ENCODE data around the gene UPK3BL2.
A peak's percentile ranks its signal among the peaks of the same experiment; 100 is the strongest.
"Not testable (repeated sequence)": the region's sequence is repeated elsewhere in the genome, so short reads cannot be mapped to it uniquely, and the experiment has no call there.

Gene UPK3BL2

DNA sequence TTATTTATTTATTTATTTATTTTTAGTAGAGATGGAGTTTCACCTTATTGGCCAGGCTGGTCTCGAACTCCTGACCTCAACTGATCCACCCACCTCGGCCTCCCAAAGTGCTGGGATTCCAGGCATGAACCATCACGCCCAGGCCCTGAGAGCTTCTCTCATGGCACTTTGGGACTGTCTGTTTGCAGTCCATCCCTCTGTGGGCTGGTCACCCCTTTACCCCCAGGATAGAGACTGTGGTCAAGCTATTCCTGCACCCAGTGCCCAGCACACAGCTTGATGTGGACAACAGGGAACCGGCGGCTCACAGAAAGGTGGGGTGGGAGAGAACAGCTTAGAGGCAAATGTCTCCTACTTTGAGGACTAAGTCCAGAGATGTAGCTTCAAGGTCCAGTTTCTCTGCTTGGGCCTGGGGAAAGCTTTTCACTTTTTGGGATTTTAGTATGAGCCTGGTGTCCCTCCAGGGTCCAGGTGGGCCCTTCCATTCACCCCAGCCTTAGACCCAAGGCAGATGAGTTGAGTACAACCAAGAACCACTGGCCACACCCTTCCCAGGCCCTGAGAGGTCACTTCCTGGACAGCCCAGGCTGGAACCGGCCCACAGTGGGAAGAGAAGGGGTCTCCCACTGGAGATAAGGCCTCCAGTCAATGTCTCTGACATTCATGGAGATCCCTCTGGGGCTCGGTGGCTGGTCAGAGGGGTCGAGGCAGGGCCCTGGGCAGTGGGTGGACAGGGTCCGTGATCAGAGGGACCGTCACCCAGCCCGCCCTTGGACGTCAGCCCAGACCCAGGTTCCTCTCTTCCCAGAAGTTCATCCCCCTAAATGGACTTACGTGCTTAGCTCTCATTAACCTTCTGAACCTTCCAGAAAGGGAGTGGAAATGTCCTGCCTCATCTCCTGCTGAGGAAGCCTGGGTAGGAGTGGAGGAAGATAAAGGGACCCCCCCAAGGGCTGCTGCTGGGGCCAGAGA lies 15.4 kb downstream of the UPK3BL2 start:
- not testable (repeated sequence) for DNase-seq

DNA sequence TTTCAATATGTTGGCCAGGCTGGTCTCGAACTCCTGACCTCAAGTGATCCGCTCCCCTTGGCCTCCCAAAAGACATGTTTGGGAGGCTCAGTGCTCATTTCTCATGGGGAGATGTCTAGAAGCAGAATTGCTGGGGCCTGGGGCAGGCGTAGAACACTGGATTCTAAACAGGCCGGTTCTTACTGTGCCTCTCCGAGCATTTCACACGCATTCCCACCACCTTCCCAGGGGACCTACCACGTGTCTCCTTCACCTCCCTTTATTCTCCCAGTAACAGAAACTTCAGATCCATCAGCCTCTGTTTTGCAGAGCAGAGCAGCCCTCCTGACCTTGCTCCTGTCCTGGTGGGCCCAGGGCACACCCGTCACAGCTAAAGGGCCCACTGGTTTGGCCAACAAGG lies 16.3 kb downstream of the UPK3BL2 start:
- not testable (repeated sequence) for DNase-seq

- DNase-seq = not testable (repeated sequence)
These were observed 18.7 kb downstream of the UPK3BL2 start for GRCh38 chr7:102524803-102525202.

DNA sequence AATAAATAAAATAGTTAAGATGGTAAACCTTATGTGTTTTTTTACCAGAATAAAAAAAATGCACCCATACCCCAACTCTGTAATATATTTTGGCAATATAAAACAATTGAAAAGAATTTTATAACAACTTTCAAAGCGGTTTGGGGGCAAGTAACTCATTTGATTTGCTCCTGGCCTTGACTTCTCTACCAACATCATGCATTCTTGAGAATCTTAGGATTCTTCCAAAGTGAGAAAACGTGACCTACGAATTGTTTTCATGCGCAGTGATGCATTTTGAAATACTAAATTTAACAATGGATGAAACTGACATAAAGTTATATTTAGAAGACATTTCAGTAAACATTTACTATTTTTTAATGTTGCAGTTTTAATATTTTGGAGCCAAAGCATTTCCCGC lies 22.7 kb downstream of the UPK3BL2 start:
- not testable (repeated sequence) for DNase-seq

GRCh38 chr7:102517550-102518147 lies 25.8 kb downstream of the UPK3BL2 start, which contains the start of gene RASA4B:
RASA4B (minus strand) TSS chr7:102517777; CDS start chr7:102517710, 67 bp downstream.
- DNase-seq = not testable (repeated sequence)

DNA sequence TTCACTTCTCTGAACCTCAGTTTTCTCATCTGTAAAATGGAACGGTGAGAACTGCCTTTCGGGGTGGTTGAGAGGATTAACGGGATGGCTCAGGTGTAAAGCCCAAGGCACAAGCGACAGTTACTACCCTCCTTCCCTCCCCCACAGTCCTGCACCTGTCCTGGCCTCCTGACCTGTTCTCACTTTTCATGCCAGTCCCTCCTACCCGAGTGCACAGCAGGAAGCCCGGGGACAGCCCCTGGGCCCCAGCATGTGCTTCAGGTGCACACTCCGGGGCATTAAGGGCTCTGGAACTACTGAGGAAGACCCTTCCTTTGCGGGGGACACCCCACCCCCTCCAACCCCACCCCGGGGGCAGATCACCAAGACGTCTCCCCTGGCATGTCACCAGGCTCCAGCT lies 26.5 kb downstream of the UPK3BL2 start:
- DNase-seq = not testable (repeated sequence)

- DNase-seq = not testable (repeated sequence)
These were observed 27.6 kb downstream of the UPK3BL2 start for GRCh38 chr7:102515889-102516288.

GRCh38 chr7:102514881-102515721 lies 28.4 kb downstream of the UPK3BL2 start:
- DNase-seq = not testable (repeated sequence)

GRCh38 chr7:102512642-102513221 lies 30.8 kb downstream of the UPK3BL2 start:
- not testable (repeated sequence) for DNase-seq

DNA sequence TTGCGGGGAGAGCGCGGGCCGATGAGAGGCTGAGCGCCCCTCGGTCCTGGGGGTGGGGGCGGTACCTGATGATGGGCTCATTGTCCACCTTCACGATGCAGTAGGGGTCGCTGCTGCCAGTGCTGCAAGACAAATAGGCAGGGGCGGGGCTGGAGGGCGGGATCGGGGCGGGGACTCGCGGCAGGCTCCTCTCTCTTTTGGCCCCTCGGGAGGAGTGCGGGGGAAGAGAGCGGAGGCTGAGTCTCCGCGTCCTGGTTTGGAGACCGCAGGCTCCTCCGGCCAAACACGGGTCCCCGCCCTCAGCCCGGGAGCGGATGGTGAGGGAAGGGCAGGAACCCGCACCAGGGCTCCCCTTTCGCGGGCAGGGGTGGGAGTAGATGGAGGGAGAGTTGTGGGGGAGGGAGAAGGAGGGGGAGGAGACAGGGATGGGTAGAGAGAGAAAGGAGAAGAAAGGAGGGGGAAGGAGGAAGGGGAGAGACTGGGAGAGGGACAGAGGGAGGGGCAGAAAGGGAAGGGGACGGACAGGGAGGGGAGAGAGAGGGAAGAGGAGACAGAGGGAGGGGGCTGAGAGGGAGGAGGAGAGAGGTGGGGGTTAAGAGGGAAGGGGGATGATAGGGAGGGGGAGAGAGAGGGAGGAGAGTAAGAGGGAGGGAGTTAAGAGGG lies 31.5 kb downstream of the UPK3BL2 start:
- DNase-seq = not testable (repeated sequence)

- DNase-seq = not testable (repeated sequence)
These were observed 32.9 kb downstream of the UPK3BL2 start for GRCh38 chr7:102510575-102510974.

- not testable (repeated sequence) for DNase-seq
These were observed 35.9 kb downstream of the UPK3BL2 start for GRCh38 chr7:102507410-102508088.

GRCh38 chr7:102505298-102506185 lies 38.0 kb downstream of the UPK3BL2 start:
- DNase-seq = not testable (repeated sequence)

DNA sequence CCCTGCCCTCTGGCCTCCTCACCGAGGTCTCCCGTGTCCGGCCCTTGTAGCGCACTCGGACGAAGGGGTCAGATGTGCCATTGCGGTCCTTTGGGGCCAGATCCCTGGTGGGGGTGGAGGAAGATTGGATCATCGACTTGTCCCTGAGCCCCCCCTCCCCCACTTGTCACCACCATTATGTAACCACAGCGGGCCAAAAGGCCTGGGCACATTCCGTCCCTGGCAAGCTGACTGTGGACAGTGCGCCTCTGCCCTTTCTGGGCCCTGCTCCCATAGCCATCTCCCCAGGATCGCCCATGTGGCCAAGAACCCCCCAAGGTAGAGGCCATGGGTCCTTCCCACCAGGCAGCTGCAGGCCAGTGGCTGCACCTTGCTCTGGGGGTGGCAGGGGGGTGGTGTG lies 40.4 kb downstream of the UPK3BL2 start:
- DNase-seq = not testable (repeated sequence)

DNA sequence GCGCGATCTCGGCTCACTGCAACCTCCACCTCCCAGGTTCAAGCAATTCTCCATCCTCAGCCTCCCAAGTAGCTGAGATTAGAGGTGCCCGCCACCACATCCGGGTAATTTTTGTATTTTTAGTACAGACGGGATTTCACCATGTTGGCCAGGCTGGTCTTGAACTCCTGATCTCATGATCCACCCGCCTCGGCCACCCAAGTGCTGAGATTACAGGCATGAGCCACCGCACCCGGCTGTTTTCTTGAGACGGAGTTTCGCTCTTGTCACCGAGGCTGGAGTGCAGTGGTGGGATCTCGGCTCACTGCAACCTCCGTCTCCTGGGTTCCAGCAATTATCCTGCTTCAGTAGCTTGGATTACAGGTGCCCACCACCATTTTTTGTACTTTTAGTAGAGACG lies 45.2 kb downstream of the UPK3BL2 start:
- not testable (repeated sequence) for DNase-seq

- not testable (repeated sequence) for DNase-seq
These were observed 46.2 kb downstream of the UPK3BL2 start for GRCh38 chr7:102497308-102497707.

DNA sequence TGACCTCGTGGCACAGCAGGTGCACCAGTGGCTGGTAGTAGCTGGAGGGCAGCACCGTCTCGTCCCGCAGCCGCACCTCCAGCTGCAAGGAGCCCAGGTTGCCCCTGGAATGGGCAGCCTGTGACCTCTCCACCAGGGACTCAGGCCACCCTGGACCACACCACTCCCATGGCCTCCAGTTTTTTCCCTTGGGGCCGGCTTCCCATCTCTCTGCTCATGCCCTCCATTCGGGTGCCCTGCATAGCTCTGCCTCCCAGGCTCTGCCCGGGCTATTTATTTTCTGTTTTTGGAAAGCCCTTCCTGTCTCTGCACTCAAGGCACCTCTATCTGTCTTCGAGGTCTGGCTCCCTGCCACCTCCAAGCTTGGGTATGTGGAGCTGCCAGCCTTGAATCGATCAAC lies 46.6 kb downstream of the UPK3BL2 start:
- DNase-seq = peak; percentile 16

- not testable (repeated sequence) for DNase-seq
These were observed 48.9 kb downstream of the UPK3BL2 start for GRCh38 chr7:102494473-102495149.

DNA sequence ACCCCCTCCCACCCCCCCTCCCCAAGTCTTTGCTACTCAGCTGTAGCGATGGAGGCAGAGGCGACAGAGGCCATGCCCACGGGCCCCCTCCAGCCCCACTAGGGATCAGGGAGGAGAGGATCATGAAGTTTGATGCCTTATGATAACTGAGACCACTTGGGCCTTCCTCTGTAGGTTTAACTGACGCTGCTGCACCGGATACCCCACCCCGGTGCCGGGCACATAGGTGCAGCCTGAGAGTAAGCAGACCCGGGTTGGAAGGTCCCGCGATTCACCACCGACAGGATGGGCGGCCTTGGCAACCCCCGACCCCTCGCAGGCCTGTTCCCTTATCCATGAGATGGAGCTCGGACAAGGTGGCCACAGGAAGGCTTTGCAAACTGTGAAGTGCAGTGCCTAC lies 49.5 kb downstream of the UPK3BL2 start:
- peak; percentile 19 for DNase-seq
